Measurements from ENCODE around the gene NARF. TPM values are rescaled to one million over a fixed set of nuclear protein-coding genes. Genes with fewer than 3 reads are reported as not detected.

Gene NARF
- total RNA-seq, 4 donors from 2014 or later, result 25.8 to 79.2 (median 59.9) TPM

DNA sequence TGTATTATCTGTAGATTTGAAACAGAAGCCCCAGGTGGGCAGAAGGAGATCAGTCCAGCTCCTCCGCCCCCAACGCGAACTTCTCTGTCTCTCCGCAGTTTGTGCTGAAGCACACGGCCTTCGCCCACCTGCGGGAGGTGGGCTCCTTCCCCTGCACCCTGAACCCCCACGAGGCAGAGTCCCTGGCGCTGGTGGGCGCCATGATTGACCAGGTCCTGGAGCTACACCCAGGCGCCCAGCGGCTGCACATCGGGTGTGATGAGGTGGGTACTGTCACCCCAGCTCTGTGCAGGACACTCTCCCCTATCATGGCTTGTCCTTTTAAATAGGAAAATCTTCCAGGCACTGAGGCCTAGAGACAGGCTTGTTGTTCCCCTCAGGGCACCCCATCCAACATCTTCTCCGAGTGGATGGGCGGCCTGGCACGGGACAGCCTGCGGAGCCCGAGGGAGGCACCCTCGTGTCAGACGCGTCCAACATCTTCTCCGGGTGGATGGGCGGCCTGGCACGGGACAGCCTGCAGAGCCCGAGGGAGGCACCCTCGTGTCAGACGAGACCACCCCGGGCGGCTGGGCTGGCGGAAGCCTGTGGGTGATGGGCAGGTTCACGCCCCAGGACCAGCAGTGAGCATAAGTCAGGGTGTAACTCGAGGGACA is 24.9 kb upstream of the NARF start:
- 87 to 96% methylated on average over 18 to 23 of the region's 32 CpGs for WGBS, 2 donors
- Histone ChIP-seq H3K27ac (no peak overlapping the region), H3K4me3 (no peak overlapping the region), H3K4me1 (no peaks in the 10 kb centered on the region), H3K27me3 (no peaks in the 10 kb centered on the region), H3K36me3 (peaks cover 0 to 86% (median 10%) of the 10 kb centered on the region in 3 donors), H3K9me3 (no peaks in the 10 kb centered on the region)
- DNase-seq (ENCODE audit: low spot score in 2 of 2), result no peak
- TF ChIP-seq EP300 (IDR thresholded peaks at IDR 0.05) (no peak), CTCF (IDR thresholded peaks at IDR 0.05) (no peak)

DNA sequence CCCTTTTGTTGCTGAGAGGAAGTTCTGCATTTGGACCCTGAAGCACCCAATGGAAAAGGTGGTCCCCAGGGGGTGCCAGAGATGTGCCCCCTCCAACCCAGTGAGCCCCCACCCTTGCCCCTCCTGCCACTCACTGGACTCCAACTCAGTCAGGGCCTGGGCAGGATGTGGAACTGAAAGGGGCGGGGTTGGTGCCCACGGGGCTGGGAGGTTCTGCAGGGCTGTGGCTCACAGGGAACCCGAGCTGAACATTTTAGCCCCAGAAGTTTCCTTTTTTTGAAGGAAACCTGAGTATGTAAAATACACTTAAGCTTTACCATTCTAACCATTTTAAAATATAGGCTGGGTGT is 24.4 kb upstream of the NARF start:
- Histone ChIP-seq H3K4me1 (no peaks in the 10 kb centered on the region), H3K4me3 (no peak overlapping the region), H3K9me3 (no peaks in the 10 kb centered on the region), H3K27ac (no peak overlapping the region), H3K36me3 (peaks cover 0 to 86% (median 10%) of the 10 kb centered on the region in 3 donors), H3K27me3 (no peaks in the 10 kb centered on the region)
- WGBS, 2 donors, result 62 to 63% methylated on average over 3 of the region's 3 CpGs
- TF ChIP-seq EP300 (IDR thresholded peaks at IDR 0.05) (no peak), CTCF (IDR thresholded peaks at IDR 0.05) (no peak), POLR2A (IDR thresholded peaks at IDR 0.05) (no peak)
- DNase-seq (ENCODE audit: low spot score in 2 of 2), result no peak

GRCh38 chr17:82435103-82435502 is 23.4 kb upstream of the NARF start:
- 84% methylated on average over 11 to 12 of the region's 12 CpGs for WGBS, 2 donors
- no peaks in the 10 kb centered on the region for H3K9me3 ChIP-seq
- peaks cover 0 to 4% (median 0%) of the 10 kb centered on the region in 4 donors for H3K4me1 ChIP-seq
- no peak for DNase-seq (ENCODE audit: low spot score in 2 of 2)
- TF ChIP-seq EP300 (IDR thresholded peaks at IDR 0.05) (no peak), POLR2A (IDR thresholded peaks at IDR 0.05) (no peak), CTCF (IDR thresholded peaks at IDR 0.05) (no peak)
- no peak overlapping the region for H3K27ac ChIP-seq
- no peak overlapping the region for H3K4me3 ChIP-seq
- H3K27me3 ChIP-seq, result no peaks in the 10 kb centered on the region
- H3K36me3 ChIP-seq, result peaks cover 0 to 86% (median 10%) of the 10 kb centered on the region in 3 donors

DNA sequence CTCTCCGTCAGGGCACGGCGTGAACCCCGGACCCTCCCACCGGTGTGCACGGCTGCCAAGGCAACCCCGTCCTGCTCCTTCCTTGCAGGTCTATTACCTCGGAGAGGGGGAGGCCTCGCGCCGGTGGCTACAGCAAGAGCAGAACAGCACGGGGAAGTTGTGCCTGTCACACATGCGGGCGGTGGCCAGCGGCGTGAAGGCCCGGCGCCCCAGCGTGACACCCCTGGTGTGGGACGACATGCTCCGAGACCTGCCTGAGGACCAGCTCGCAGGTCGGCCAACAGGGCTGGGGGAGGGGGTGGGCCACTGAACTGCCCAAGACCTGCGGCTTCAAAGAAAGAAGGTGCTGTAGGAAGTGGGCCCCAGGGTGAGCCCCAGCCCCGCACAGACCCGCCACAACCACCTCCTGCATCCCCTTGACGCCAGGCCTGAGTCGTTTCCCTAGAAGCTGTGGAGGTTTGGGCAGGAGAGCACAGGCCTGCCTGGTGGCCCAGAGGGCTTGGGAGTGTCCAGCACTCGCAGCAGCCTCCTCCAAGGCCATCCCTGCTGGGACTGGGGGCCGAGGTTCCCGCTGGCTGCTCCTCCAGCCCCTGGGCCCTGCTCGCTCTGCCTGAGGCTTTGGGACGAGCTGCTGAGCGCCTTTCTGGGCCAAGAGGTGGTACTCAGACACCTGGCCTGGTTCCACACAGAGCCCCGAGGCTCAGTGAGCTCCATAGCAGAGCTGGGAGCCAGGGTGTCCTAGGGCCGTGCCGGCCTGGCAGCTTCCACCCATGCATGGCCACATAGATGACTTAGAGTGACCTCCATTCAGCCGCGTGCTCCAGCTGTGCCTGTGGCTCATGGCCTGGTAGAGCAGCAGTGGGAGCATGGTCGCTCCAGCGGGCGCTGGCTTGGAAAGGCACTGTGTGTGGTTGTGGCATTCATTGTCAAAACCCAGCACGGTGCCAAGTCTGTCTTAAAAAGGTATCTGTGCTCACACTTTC is 22.6 kb upstream of the NARF start:
- no peaks in the 10 kb centered on the region for H3K9me3 ChIP-seq
- no peak for DNase-seq (ENCODE audit: low spot score in 2 of 2)
- no peak overlapping the region for H3K4me3 ChIP-seq
- H3K36me3 ChIP-seq, result peaks cover 0 to 88% (median 10%) of the 10 kb centered on the region in 3 donors
- no peak overlapping the region for H3K27ac ChIP-seq
- TF ChIP-seq EP300 (IDR thresholded peaks at IDR 0.05), result no peak
- no peak for TF ChIP-seq POLR2A (IDR thresholded peaks at IDR 0.05)
- TF ChIP-seq CTCF (IDR thresholded peaks at IDR 0.05), result no peak
- WGBS, 2 donors, result 87% methylated on average over 17 to 32 of the region's 43 CpGs
- H3K4me1 ChIP-seq, result peaks cover 0 to 6% (median 3%) of the 10 kb centered on the region in 4 donors
- no peaks in the 10 kb centered on the region for H3K27me3 ChIP-seq
